Upper lobe of left lung (tissue), 4 donors: ENCODE data around the gene COX4I2.

Source experiments
- EP300 ChIP-seq, 4 donors: sonication (generic); formaldehyde crosslinking; IDR thresholded peaks; one replicate each; pipeline ENCODE4 v1.5.1; 2017; ENCODE audit warnings: antibody characterized with exemption in 4 of 4, control low read depth in 2 of 4
- POLR2A ChIP-seq, 4 donors: fragments of 450-650 bp; IDR thresholded peaks; one replicate each; pipeline ENCODE4 v1.5.1; 2016 to 2017; ENCODE audit warnings: antibody characterized with exemption in 4 of 4, mild to moderate bottlenecking in 2 of 4
- TF ChIP-seq, protein P1 (sequence below), 6 experiments: fragments of 450-650 bp in 4 of 6; fragments of 200-600 bp in 2 of 6; sonication (generic) in 2 of 6; IDR thresholded peaks; one replicate each; pipeline ENCODE4 v1.5.1; 2016 to 2019; ENCODE audit warnings: antibody characterized with exemption in 6 of 6

DNA sequence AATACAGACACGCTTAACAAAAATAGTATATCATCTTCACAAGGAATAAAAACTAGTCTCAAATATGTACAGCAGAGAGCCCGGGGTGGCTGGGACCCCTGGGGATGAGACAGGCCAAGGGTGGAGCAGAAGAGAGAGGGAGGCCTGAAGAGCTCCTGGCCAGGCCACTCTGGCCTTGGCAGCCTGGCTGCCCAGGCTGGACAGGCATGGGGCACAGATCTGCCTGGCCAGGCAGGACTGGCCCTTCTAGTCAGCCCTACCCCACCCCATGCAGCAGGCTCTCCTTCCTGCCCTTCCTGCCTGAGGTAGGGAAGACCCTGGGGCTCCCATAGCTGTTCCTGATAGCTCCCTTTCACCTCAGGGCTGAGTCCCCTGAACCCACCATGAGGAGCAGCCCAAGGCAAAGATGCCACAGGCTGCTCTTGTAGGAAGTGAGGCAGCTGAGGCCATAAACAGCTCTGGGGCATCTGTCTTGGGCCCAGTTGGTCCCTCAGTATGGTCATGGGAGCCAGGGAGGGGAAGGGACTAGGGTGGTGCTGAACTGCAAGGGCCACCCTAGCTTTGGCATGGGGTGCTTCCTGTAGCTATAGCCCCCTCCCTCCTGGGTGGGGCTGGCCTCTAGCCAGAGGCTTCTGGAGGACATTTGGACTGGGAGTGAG is 27.1 kb downstream of the COX4I2 start:
- TF ChIP-seq EP300 (IDR thresholded peaks at IDR 0.05) = no peak
- TF ChIP-seq, protein P1, sequence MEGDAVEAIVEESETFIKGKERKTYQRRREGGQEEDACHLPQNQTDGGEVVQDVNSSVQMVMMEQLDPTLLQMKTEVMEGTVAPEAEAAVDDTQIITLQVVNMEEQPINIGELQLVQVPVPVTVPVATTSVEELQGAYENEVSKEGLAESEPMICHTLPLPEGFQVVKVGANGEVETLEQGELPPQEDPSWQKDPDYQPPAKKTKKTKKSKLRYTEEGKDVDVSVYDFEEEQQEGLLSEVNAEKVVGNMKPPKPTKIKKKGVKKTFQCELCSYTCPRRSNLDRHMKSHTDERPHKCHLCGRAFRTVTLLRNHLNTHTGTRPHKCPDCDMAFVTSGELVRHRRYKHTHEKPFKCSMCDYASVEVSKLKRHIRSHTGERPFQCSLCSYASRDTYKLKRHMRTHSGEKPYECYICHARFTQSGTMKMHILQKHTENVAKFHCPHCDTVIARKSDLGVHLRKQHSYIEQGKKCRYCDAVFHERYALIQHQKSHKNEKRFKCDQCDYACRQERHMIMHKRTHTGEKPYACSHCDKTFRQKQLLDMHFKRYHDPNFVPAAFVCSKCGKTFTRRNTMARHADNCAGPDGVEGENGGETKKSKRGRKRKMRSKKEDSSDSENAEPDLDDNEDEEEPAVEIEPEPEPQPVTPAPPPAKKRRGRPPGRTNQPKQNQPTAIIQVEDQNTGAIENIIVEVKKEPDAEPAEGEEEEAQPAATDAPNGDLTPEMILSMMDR (IDR thresholded peaks at IDR 0.05) = no peak
- TF ChIP-seq POLR2A (IDR thresholded peaks at IDR 0.05) = no peak
